WTC11 (cell line): Measurements from ENCODE around the gene GEMIN2. TPM values are rescaled to one million over a fixed set of nuclear protein-coding genes. Genes with fewer than 3 reads are reported as not detected.

Experiments
- ATAC-seq: fragments of 200-7000 bp; cut with Tn5 transposase; 2 replicates; pipeline ENCODE4 v1.10.0; 2021; ENCODE audit warnings: mild to moderate bottlenecking, moderate library complexity
- CTCF ChIA-PET: fragments of 300-600 bp; sonication (Branson Sonifier 250); formaldehyde crosslinking; loops from one replicate; lab custom pipeline; 2021; ENCODE audit warnings: antibody characterized with exemption; lab: Charles Lee
- POLR2A ChIA-PET: fragments of 350-600 bp; sonication (Branson Sonifier 250); formaldehyde crosslinking; loops from one replicate; lab custom pipeline; 2021; ENCODE audit warnings: antibody characterized with exemption; lab: Charles Lee
- DNase-seq: peaks from one replicate; pipeline ENCODE4 v3.0.0; 2021; ENCODE audit warnings: low spot score
- H3K27ac Mint-ChIP-seq: 2 replicates; pipeline ENCODE4 v1.8.0; 2021; ENCODE audit warnings: mixed read lengths
- H3K27me3 Mint-ChIP-seq: 2 replicates; pipeline ENCODE4 v1.8.0; 2021; ENCODE audit warnings: low read depth, mild to moderate bottlenecking, moderate library complexity, mixed read lengths
- H3K36me3 Mint-ChIP-seq: 2 replicates; pipeline ENCODE4 v1.8.0; 2021; ENCODE audit warnings: mixed read lengths
- H3K4me1 Mint-ChIP-seq: 2 replicates; pipeline ENCODE4 v1.8.0; 2022; ENCODE audit warnings: mixed read lengths
- H3K4me3 Mint-ChIP-seq: 2 replicates; pipeline ENCODE4 v1.8.0; 2021; ENCODE audit warnings: mild to moderate bottlenecking, moderate library complexity, mixed read lengths
- H3K9me3 Mint-ChIP-seq: 2 replicates; pipeline ENCODE4 v1.8.0; 2021; ENCODE audit warnings: mixed read lengths
- CREB1 ChIP-seq: sonication (generic); formaldehyde crosslinking; IDR thresholded peaks from 2 replicates; pipeline ENCODE4 v1.8.0; 2023; ENCODE audit warnings: mild to moderate bottlenecking, missing genetic modification reagents
- ESRRA ChIP-seq: sonication (generic); formaldehyde crosslinking; IDR thresholded peaks from 2 replicates; pipeline ENCODE4 v1.8.1; 2022; ENCODE audit warnings: mild to moderate bottlenecking, missing genetic modification reagents, borderline replicate concordance
- FOXK1 ChIP-seq: sonication (generic); formaldehyde crosslinking; IDR thresholded peaks from 2 replicates; pipeline ENCODE4 v1.8.0; 2022; ENCODE audit warnings: mild to moderate bottlenecking, moderate library complexity, missing genetic modification reagents
- GTF2I ChIP-seq: fragments of 250-450 bp; sonication (Bioruptor Pico); conservative IDR thresholded peaks from 2 replicates; pipeline ENCODE4 v1.4.0; 2021; ENCODE audit warnings: mild to moderate bottlenecking
- HMGA2 ChIP-seq: fragments of 250-450 bp; sonication (Bioruptor Pico); IDR thresholded peaks from 2 replicates; pipeline ENCODE4 v1.4.0; 2021; ENCODE audit warnings: mild to moderate bottlenecking, moderate library complexity
- KAT7 ChIP-seq: sonication (generic); formaldehyde crosslinking; IDR thresholded peaks from 2 replicates; pipeline ENCODE4 v1.8.1; 2023; ENCODE audit warnings: missing genetic modification reagents, mild to moderate bottlenecking, borderline replicate concordance
- NFE2L1 ChIP-seq: sonication (generic); formaldehyde crosslinking; IDR thresholded peaks from 2 replicates; pipeline ENCODE4 v1.8.1; 2023; ENCODE audit warnings: missing genetic modification reagents
- RELA ChIP-seq: sonication (generic); formaldehyde crosslinking; IDR thresholded peaks from 2 replicates; pipeline ENCODE4 v1.8.1; 2022; ENCODE audit warnings: missing genetic modification reagents, mild to moderate bottlenecking, borderline replicate concordance
- ZNF138 ChIP-seq: sonication (generic); formaldehyde crosslinking; conservative IDR thresholded peaks from 2 replicates; pipeline ENCODE4 v1.8.1; 2022; ENCODE audit warnings: mild to moderate bottlenecking, moderate library complexity, missing genetic modification reagents
- ZNF232 ChIP-seq: sonication (generic); formaldehyde crosslinking; IDR thresholded peaks from 2 replicates; pipeline ENCODE4 v1.8.0; 2022; ENCODE audit warnings: mild to moderate bottlenecking, missing genetic modification reagents
- ZNF317 ChIP-seq: sonication (generic); formaldehyde crosslinking; IDR thresholded peaks from 2 replicates; pipeline ENCODE4 v1.8.1; 2023; ENCODE audit warnings: low read depth, mild to moderate bottlenecking, moderate library complexity, missing genetic modification reagents, borderline replicate concordance
- ZNF396 ChIP-seq: fragments of 250-450 bp; sonication (Bioruptor Pico); IDR thresholded peaks from 2 replicates; pipeline ENCODE4 v1.8.0; 2021; ENCODE audit warnings: mild to moderate bottlenecking, moderate library complexity, borderline replicate concordance
- ZNF416 ChIP-seq: fragments of 250-450 bp; sonication (Bioruptor Pico); IDR thresholded peaks from 2 replicates; pipeline ENCODE4 v1.9.0; 2021; ENCODE audit warnings: mild to moderate bottlenecking, inconsistent platforms
- ZNF423 ChIP-seq: fragments of 250-450 bp; sonication (Bioruptor Pico); IDR thresholded peaks from 2 replicates; pipeline ENCODE4 v2.1.2; 2022; ENCODE audit warnings: mild to moderate bottlenecking, moderate library complexity
- ZNF671 ChIP-seq: fragments of 250-450 bp; sonication (Bioruptor Pico); IDR thresholded peaks from 2 replicates; pipeline ENCODE4 v1.8.0; 2021; ENCODE audit warnings: mild to moderate bottlenecking
- total RNA-seq: library from RNA; stranded (reverse); gene quantifications from 3 replicates; pipeline ENCODE4 v1.2.3, GENCODE V29; 2021
- TF ChIP-seq, protein P1 (sequence below): fragments of 250-450 bp; sonication (Bioruptor Pico); conservative IDR thresholded peaks from 2 replicates; pipeline ENCODE4 v1.9.0; 2021; ENCODE audit warnings: mild to moderate bottlenecking
- TF ChIP-seq, protein P2 (sequence below): fragments of 250-450 bp; sonication (Bioruptor Pico); IDR thresholded peaks from 2 replicates; pipeline ENCODE4 v1.9.0; 2021; ENCODE audit warnings: moderate library complexity, mild to moderate bottlenecking, inconsistent platforms, borderline replicate concordance
- TF ChIP-seq, protein P3 (sequence below): fragments of 250-450 bp; sonication (Bioruptor Pico); IDR thresholded peaks from 2 replicates; pipeline ENCODE4 v1.8.0; 2021; ENCODE audit warnings: mild to moderate bottlenecking
- TF ChIP-seq, protein P4 (sequence below): sonication (generic); formaldehyde crosslinking; conservative IDR thresholded peaks from 2 replicates; pipeline ENCODE4 v1.8.1; 2023; ENCODE audit warnings: mild to moderate bottlenecking, low read depth, missing genetic modification reagents, moderate library complexity

GEMIN2 gene
- total RNA-seq, 1 experiment from 2014 or later: 27.1 TPM

DNA sequence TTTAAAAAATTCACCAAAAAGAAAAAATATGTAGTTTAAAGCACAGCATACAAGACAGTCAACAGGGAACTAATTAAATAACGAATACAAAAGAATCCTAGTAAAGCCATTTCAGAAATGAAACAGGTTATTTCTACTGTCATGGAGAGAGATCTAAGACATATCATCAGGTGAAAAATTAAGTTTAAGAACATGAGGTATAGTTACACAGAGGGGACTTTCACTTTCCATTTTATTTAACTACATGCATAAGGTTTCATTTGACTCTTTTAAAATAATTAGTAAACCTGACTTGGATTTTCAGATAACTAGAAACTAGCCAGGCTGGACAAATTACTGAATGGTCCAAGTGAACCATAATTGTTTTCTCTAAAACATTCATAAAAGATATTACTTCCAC, 22.4 kb upstream of the GEMIN2 start:
- H3K36me3 Mint-ChIP-seq: peaks cover 59% of the 10 kb centered on the region
- no peak for TF ChIP-seq FOXK1
- no peak for TF ChIP-seq GTF2I
- TF ChIP-seq HMGA2: no peak
- no peak for TF ChIP-seq ZNF416 (CRISPR knock-in tag)
- TF ChIP-seq ZNF396 (CRISPR knock-in tag): no peak
- no peak for TF ChIP-seq CREB1 (CRISPR knock-in tag)
- TF ChIP-seq, protein P1, sequence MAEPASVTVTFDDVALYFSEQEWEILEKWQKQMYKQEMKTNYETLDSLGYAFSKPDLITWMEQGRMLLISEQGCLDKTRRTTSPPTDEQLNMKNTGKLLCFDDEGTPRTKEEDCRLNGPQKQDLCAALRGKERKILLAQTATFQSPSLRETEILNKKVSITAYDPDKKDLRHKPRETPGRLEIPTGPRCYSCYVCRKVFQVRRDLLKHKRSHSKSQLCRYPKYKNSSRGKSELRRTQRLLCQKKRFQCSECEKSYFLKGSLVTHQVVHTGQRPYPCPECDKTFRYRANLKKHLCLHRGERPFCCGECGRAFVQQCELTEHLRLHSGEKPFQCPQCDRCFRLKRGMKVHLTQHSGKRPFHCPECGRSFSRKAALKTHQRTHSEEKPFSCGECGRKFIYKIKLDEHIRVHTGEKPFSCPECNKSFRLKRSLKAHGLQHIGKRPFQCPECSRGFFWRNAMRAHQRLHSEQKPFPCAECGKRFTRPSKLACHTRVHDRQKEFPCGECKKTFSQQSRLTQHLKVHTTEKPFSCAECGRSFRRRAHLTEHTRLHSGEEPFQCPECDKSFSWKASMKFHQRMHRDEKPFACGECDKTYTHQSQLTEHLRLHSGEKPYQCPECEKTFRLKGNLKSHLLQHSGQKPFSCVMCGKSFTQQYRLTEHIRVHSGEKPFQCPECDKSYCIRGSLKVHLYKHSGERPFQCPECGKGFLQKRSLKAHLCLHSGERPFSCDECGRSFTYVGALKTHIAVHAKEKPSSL (CRISPR knock-in tag): no peak
- no peak for TF ChIP-seq NFE2L1
- TF ChIP-seq, protein P2, sequence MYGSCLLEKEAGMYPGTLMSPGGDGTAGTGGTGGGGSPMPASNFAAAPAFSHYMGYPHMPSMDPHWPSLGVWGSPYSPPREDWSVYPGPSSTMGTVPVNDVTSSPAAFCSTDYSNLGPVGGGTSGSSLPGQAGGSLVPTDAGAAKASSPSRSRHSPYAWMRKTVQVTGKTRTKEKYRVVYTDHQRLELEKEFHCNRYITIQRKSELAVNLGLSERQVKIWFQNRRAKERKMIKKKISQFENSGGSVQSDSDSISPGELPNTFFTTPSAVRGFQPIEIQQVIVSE (CRISPR knock-in tag): no peak
- no peak for TF ChIP-seq ZNF138 (CRISPR knock-in tag)
- no peak for TF ChIP-seq ZNF671
- no peak for TF ChIP-seq ZNF423 (CRISPR knock-in tag)
- no peak for TF ChIP-seq ESRRA (CRISPR knock-in tag)
- TF ChIP-seq, protein P3, sequence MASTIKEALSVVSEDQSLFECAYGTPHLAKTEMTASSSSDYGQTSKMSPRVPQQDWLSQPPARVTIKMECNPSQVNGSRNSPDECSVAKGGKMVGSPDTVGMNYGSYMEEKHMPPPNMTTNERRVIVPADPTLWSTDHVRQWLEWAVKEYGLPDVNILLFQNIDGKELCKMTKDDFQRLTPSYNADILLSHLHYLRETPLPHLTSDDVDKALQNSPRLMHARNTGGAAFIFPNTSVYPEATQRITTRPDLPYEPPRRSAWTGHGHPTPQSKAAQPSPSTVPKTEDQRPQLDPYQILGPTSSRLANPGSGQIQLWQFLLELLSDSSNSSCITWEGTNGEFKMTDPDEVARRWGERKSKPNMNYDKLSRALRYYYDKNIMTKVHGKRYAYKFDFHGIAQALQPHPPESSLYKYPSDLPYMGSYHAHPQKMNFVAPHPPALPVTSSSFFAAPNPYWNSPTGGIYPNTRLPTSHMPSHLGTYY (CRISPR knock-in tag): no peak
- no peak for TF ChIP-seq ZNF232 (CRISPR knock-in tag)
- TF ChIP-seq, all 79 proteins: peak for 0
- ChIA-PET POLR2A (no interaction called here), CTCF (no interaction called here)
- Mint-ChIP-seq H3K27ac (no peak overlapping the region), H3K4me3 (no peak overlapping the region), H3K9me3 (no peaks in the 10 kb centered on the region), H3K27me3 (no peaks in the 10 kb centered on the region), H3K4me1 (no peaks in the 10 kb centered on the region)
- no peak for DNase-seq
- ATAC-seq: no peak

DNA sequence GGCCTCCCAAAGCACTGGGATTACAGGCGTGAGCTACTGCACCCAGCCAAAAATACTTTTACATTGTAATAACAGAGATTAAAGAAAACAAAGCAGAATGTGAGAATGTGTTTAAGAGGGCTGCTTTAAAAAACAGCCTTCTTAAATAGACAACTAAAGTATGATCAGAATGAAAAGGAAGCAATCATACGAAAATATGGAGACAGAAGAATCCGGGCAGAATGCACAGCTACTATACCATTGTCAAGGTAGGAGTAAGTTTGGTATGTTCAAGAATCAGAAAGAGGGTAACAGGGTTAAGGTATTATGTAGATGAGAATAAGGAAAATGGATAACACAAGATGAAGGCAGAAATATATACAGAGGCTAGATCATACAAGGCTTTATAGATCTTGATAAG, 19.6 kb upstream of the GEMIN2 start:
- TF ChIP-seq KAT7 (CRISPR knock-in tag): no peak
- TF ChIP-seq ZNF317 (CRISPR knock-in tag): no peak
- no peak for TF ChIP-seq RELA (CRISPR knock-in tag)
- TF ChIP-seq, protein P4, sequence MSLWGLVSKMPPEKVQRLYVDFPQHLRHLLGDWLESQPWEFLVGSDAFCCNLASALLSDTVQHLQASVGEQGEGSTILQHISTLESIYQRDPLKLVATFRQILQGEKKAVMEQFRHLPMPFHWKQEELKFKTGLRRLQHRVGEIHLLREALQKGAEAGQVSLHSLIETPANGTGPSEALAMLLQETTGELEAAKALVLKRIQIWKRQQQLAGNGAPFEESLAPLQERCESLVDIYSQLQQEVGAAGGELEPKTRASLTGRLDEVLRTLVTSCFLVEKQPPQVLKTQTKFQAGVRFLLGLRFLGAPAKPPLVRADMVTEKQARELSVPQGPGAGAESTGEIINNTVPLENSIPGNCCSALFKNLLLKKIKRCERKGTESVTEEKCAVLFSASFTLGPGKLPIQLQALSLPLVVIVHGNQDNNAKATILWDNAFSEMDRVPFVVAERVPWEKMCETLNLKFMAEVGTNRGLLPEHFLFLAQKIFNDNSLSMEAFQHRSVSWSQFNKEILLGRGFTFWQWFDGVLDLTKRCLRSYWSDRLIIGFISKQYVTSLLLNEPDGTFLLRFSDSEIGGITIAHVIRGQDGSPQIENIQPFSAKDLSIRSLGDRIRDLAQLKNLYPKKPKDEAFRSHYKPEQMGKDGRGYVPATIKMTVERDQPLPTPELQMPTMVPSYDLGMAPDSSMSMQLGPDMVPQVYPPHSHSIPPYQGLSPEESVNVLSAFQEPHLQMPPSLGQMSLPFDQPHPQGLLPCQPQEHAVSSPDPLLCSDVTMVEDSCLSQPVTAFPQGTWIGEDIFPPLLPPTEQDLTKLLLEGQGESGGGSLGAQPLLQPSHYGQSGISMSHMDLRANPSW (CRISPR knock-in tag): no peak
- no peak for TF ChIP-seq ZNF232 (CRISPR knock-in tag)
- H3K27me3 Mint-ChIP-seq: no peaks in the 10 kb centered on the region
- CTCF ChIA-PET: interaction anchor here (0.7 kb wide), 1 partner anchor 56 kb away, joined by 3 read pairs; no protein-coding TSS in a partner anchor
- no peak for ATAC-seq
- DNase-seq: no peak
- H3K27ac Mint-ChIP-seq: no peak overlapping the region
- peaks cover 11% of the 10 kb centered on the region for H3K4me1 Mint-ChIP-seq
- no peak overlapping the region for H3K4me3 Mint-ChIP-seq
- H3K36me3 Mint-ChIP-seq: peaks cover 44% of the 10 kb centered on the region
- POLR2A ChIA-PET: no interaction called here
- H3K9me3 Mint-ChIP-seq: no peaks in the 10 kb centered on the region
